Smooth muscle cell of the umbilical artery (primary cell): ENCODE data around the gene GNE. TPM values are rescaled to one million over a fixed set of nuclear protein-coding genes. Genes with fewer than 3 reads are reported as not detected.

Experiments
- total RNA-seq: library from RNA; depleted of rRNA; stranded (reverse); fragments of >200 nt; gene quantifications from 2 replicates; pipeline ENCODE4 v1.2.3, GENCODE V29; 2014

GNE gene, protein sequence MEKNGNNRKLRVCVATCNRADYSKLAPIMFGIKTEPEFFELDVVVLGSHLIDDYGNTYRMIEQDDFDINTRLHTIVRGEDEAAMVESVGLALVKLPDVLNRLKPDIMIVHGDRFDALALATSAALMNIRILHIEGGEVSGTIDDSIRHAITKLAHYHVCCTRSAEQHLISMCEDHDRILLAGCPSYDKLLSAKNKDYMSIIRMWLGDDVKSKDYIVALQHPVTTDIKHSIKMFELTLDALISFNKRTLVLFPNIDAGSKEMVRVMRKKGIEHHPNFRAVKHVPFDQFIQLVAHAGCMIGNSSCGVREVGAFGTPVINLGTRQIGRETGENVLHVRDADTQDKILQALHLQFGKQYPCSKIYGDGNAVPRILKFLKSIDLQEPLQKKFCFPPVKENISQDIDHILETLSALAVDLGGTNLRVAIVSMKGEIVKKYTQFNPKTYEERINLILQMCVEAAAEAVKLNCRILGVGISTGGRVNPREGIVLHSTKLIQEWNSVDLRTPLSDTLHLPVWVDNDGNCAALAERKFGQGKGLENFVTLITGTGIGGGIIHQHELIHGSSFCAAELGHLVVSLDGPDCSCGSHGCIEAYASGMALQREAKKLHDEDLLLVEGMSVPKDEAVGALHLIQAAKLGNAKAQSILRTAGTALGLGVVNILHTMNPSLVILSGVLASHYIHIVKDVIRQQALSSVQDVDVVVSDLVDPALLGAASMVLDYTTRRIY
- 35.9 and 48.4 TPM in 2 replicates for total RNA-seq

DNA sequence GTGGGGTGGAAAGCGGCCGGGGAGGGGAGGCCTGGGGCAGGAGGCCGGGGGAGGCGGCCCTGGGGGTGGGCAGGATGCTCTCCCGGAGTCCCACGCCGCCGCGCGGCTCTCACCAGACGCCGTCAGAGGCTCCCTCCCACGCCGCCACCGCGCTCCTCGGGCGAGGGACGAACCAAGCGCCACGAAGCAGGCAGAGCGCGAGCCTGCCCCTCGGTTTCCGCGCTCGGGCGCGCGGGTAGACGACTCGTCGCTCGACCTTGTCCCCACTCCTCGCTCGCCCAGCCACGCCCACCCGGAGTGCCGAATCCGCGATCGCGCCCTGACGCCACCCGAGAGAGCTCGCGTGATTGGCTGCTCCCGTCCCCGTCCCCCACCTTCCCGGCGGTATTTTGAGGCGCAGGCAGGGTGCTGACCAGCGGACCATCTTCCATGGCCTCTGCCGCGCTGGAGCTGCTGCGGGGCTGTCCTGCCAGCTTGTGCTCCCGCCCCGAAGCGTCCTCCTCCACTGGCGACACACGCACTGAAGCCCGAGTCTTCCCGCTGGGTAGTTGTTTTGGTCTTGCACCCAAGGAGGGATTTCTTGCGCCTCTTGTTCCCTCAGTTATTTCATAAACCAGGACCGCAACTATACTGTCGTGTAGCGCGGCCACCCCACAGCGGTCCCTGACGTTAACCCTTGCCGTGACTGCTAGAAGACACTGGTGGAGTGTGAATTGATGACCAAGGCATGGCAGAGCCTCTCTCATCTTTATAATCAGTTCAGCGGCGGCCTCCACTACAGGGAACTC is at the start of gene GNE:
Gene GNE (minus strand): TSS at position 241 of the 788 bp plus-strand sequence. CDS start 9,093 bp downstream, outside the sequence.

DNA sequence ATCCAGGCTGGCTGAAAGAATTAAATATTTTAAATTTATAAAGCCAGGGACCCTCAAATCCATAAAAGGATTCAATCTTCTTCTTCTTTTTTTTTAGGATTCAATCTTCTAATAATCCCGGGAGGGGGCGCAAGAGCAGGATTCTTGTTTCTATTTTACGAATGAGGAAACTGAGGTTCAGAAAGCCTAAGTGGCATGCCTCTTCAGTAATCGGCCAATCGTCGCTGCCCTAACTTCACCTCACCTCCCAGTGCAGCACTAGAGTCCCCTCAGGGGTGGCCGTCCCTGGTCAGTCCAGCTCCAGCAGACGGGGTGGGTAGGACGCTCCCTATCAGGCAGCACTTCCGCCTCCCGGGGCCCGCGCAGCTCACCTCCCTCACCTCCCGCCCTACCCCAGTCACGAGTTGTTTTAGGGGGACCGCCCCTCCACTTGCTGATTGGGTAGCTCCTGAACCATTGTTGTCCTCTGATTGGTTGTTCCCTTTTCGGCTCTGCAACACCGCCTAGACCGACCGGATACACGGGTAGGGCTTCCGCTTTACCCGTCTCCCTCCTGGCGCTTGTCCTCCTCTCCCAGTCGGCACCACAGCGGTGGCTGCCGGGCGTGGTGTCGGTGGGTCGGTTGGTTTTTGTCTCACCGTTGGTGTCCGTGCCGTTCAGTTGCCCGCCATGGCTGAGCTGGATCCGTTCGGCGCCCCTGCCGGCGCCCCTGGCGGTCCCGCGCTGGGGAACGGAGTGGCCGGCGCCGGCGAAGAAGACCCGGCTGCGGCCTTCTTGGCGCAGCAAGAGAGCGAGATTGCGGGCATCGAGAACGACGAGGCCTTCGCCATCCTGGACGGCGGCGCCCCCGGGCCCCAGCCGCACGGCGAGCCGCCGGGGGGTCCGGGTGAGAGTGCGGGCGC is 67.6 kb downstream of the GNE start, which contains the start of gene CLTA:
Gene CLTA (plus strand): TSS at position 534 of the 902 bp plus-strand sequence. CDS start 136 bp downstream, at position 670.

DNA sequence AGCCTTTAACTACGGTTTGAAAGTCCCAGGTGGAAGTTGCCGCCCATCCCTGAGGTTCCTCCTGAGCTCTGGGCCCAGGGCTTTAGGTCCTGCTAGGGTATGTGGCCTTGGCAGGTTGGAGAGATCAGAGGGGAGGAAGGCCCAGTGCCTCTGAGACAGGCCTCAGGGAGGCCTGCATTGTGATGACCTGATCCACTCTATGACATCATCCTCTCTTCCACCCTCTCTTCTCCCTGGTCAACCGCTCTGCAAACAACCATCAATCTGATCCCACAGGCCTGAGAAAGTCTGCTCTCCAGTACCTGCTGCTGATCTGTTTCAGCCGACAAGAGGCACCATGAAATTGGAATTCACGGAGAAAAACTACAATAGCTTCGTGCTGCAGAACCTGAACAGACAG is 89.1 kb downstream of the GNE start, which contains the start of gene CCIN:
Gene CCIN (plus strand): TSS at position 223 of the 400 bp plus-strand sequence. CDS start 115 bp downstream, at position 338.

Other genes starting within 250 kb of the GNE start
- 54.0 and 66.6 TPM in 2 replicates for gene RECK, start 221.5 kb downstream of the GNE start, total RNA-seq
- gene GLIPR2, start 121.7 kb downstream of the GNE start, total RNA-seq = 29.2 and 44.5 TPM in 2 replicates
- 2.7 and 4.8 TPM in 2 replicates for gene CCIN, start 89.1 kb downstream of the GNE start, total RNA-seq
- gene CLTA, start 67.5 kb downstream of the GNE start, total RNA-seq = 245 and 246 TPM in 2 replicates
- 7.7 and 15.0 TPM in 2 replicates for gene RNF38, start 141.8 kb upstream of the GNE start, total RNA-seq